Measurements from ENCODE around the gene UBE3B. TPM values are rescaled to one million over a fixed set of nuclear protein-coding genes. Genes with fewer than 3 reads are reported as not detected.

The UBE3B gene
- total RNA-seq, 4 donors from 2014 or later: 42.4 to 59.2 (median 49.1) TPM

- peaks cover 27 to 68% (median 35%) of the 10 kb centered on the region in 4 donors for H3K36me3 ChIP-seq
- no peaks in the 10 kb centered on the region for H3K9me3 ChIP-seq
- no peaks in the 10 kb centered on the region for H3K27me3 ChIP-seq
- H3K4me3 ChIP-seq: no peak overlapping the region
- H3K4me1 ChIP-seq: no peaks in the 10 kb centered on the region
- DNase-seq (ENCODE audit: extremely low spot score): no peak
- TF ChIP-seq CTCF (IDR thresholded peaks at IDR 0.05): no peak
- no peak for TF ChIP-seq EP300 (IDR thresholded peaks at IDR 0.05)
- TF ChIP-seq POLR2A (IDR thresholded peaks at IDR 0.05; ENCODE audit: low read depth): no peak
- TF ChIP-seq POLR2AphosphoS5 (IDR thresholded peaks at IDR 0.05): no peak
- 81% methylated on average over 13 of the region's 16 CpGs for WGBS
- no peak overlapping the region for H3K27ac ChIP-seq (replicated peaks in 1 of 4)
- intact Hi-C loops (cut with DNase I): no loop called here
Measured at GRCh38 chr12:109538191-109538863, 60.9 kb downstream of the UBE3B start.

- no peak for TF ChIP-seq CTCF (IDR thresholded peaks at IDR 0.05)
- no peak for TF ChIP-seq POLR2A (IDR thresholded peaks at IDR 0.05; ENCODE audit: low read depth)
- no peak for TF ChIP-seq POLR2AphosphoS5 (IDR thresholded peaks at IDR 0.05)
- H3K9me3 ChIP-seq: no peaks in the 10 kb centered on the region
- intact Hi-C loops (cut with DNase I): no loop called here
- WGBS: 52% methylated on average over 9 of the region's 9 CpGs
- DNase-seq (ENCODE audit: extremely low spot score): no peak
- H3K36me3 ChIP-seq: peaks cover 21 to 56% (median 23%) of the 10 kb centered on the region in 4 donors
- no peaks in the 10 kb centered on the region for H3K27me3 ChIP-seq
- H3K4me1 ChIP-seq: no peaks in the 10 kb centered on the region
- H3K4me3 ChIP-seq: no peak overlapping the region
- H3K27ac ChIP-seq (replicated peaks in 1 of 4): no peak overlapping the region
Measured at GRCh38 chr12:109539508-109539907, 62.1 kb downstream of the UBE3B start.

GRCh38 chr12:109540526-109541412, 63.3 kb downstream of the UBE3B start:
- Histone ChIP-seq H3K27me3 (no peaks in the 10 kb centered on the region), H3K36me3 (peaks cover 9 to 44% (median 11%) of the 10 kb centered on the region in 4 donors), H3K27ac (replicated peaks in 1 of 4) (no peak overlapping the region), H3K9me3 (no peaks in the 10 kb centered on the region), H3K4me1 (peaks cover 0 to 8% (median 0%) of the 10 kb centered on the region in 4 donors), H3K4me3 (no peak overlapping the region)
- intact Hi-C loops (cut with DNase I): no loop called here
- 82% methylated on average over 10 of the region's 16 CpGs for WGBS
- no peak for DNase-seq (ENCODE audit: extremely low spot score)
- no peak for TF ChIP-seq POLR2A (IDR thresholded peaks at IDR 0.05; ENCODE audit: low read depth)
- no peak for TF ChIP-seq EP300 (IDR thresholded peaks at IDR 0.05)
- no peak for TF ChIP-seq CTCF (IDR thresholded peaks at IDR 0.05)
- TF ChIP-seq POLR2AphosphoS5 (IDR thresholded peaks at IDR 0.05): no peak

GRCh38 chr12:109541413-109541726, 63.9 kb downstream of the UBE3B start:
- 54% methylated on average over 1 of the region's 4 CpGs for WGBS
- no peak overlapping the region for H3K4me3 ChIP-seq
- H3K27me3 ChIP-seq: peaks cover 0 to 2% (median 0%) of the 10 kb centered on the region in 4 donors
- no peak for DNase-seq (ENCODE audit: extremely low spot score)
- H3K27ac ChIP-seq (replicated peaks in 1 of 4): no peak overlapping the region
- intact Hi-C loops (cut with DNase I): no loop called here
- H3K9me3 ChIP-seq: no peaks in the 10 kb centered on the region
- H3K36me3 ChIP-seq: peaks cover 3 to 38% (median 5%) of the 10 kb centered on the region in 4 donors
- peaks cover 0 to 8% (median 0%) of the 10 kb centered on the region in 4 donors for H3K4me1 ChIP-seq
- TF ChIP-seq CTCF (IDR thresholded peaks at IDR 0.05) (no peak), EP300 (IDR thresholded peaks at IDR 0.05) (no peak), POLR2A (IDR thresholded peaks at IDR 0.05; ENCODE audit: low read depth) (no peak), POLR2AphosphoS5 (IDR thresholded peaks at IDR 0.05) (no peak)
